H1 (cell line): ENCODE data around the gene CDH22. TPM values are rescaled to one million over a fixed set of nuclear protein-coding genes. Genes with fewer than 3 reads are reported as not detected.

Experiments used
- CTCF ChIA-PET: fragments of 300-600 bp; sonication (Branson Sonifier 250); formaldehyde crosslinking; loops from one replicate; lab custom pipeline; 2021; ENCODE audit not compliant: partially characterized antibody; lab: Charles Lee
- POLR2A ChIA-PET: fragments of 300-600 bp; sonication (Branson Sonifier 250); formaldehyde crosslinking; loops from one replicate; lab custom pipeline; 2021; ENCODE audit warnings: inconsistent platforms; ENCODE audit not compliant: partially characterized antibody; lab: Charles Lee
- DNase-seq, 2 experiments: peaks; one replicate each; pipeline versions ENCODE4 v3.0.0 to v3.0.0-alpha.2; 2010 to 2022; ENCODE audit warnings: low spot score in 2 of 2, low read depth in 1 of 2, mixed read lengths in 1 of 2
- FAIRE-seq: peaks from 2 replicates; lab custom pipeline; 2011; peaks lifted over from hg19 to GRCh38; lab: Jason Lieb, UNC
- H2AFZ ChIP-seq: 2 replicates; pipeline ENCODE4 v1.8.1; 2012; ENCODE audit warnings: low read length, inconsistent platforms
- H2AK5ac ChIP-seq: 2 replicates; pipeline ENCODE4 v1.6.1; 2013; ENCODE audit warnings: low read depth, low read length
- H2BK120ac ChIP-seq: replicated peaks from 2 replicates; pipeline ENCODE3; 2013; ENCODE audit warnings: low read depth, low read length, inconsistent platforms
- H2BK12ac ChIP-seq: 2 replicates; pipeline ENCODE4 v1.6.1; 2013; ENCODE audit warnings: low read depth, low read length
- H2BK15ac ChIP-seq: 2 replicates; pipeline ENCODE4 v1.6.1; 2013; ENCODE audit warnings: low read length
- H2BK20ac ChIP-seq: 2 replicates; pipeline ENCODE4 v1.6.1; 2013; ENCODE audit warnings: low read length
- H2BK5ac ChIP-seq: 2 replicates; pipeline ENCODE4 v1.6.1; 2013; ENCODE audit warnings: low read depth, low read length
- H3K14ac ChIP-seq: 2 replicates; pipeline ENCODE4 v1.6.1; 2013; ENCODE audit warnings: inconsistent platforms; ENCODE audit not compliant: insufficient read length
- H3K18ac ChIP-seq: 2 replicates; pipeline ENCODE4 v1.6.1; 2013; ENCODE audit warnings: low read length; ENCODE audit errors: extremely low read depth
- H3K23ac ChIP-seq: 2 replicates; pipeline ENCODE4 v1.6.1; 2013; ENCODE audit warnings: inconsistent platforms; ENCODE audit not compliant: insufficient read length
- H3K23me2 ChIP-seq: 2 replicates; pipeline ENCODE4 v1.6.1; 2013; ENCODE audit warnings: low read depth, low read length
- H3K27ac ChIP-seq: 2 replicates; pipeline ENCODE4 v1.6.1; 2011; ENCODE audit warnings: low read depth, low read length, inconsistent platforms
- H3K27me3 ChIP-seq, 4 experiments: replicated peaks in 1 of 4; 1 replicate in 1 of 4; 2 replicates in 3 of 4; pipeline versions ENCODE4 v1.6.1 to v1.8.1; 2011 to 2013; ENCODE audit warnings: low read length in 3 of 4, mild to moderate bottlenecking in 3 of 4, inconsistent platforms in 2 of 4, mixed read lengths in 2 of 4, moderate library complexity in 1 of 4; ENCODE audit not compliant: control insufficient read depth in 3 of 4, insufficient read depth in 3 of 4; ENCODE audit errors: extremely low read depth in 1 of 4
- H3K36me3 ChIP-seq, 4 experiments: 2 replicates each; pipeline versions ENCODE4 v1.6.1 to v1.8.1; 2011 to 2013; ENCODE audit warnings: mild to moderate bottlenecking in 4 of 4, low read length in 3 of 4, moderate library complexity in 2 of 4, control low read depth in 1 of 4, inconsistent platforms in 1 of 4; ENCODE audit not compliant: insufficient read depth in 4 of 4, control insufficient read depth in 2 of 4
- H3K4ac ChIP-seq: replicated peaks from 2 replicates; pipeline ENCODE3; 2013; ENCODE audit warnings: low read length, low read depth, mixed read lengths, inconsistent platforms; ENCODE audit not compliant: insufficient read length
- H3K4me1 ChIP-seq, 4 experiments: replicated peaks in 1 of 4; 1 replicate in 1 of 4; 2 replicates in 3 of 4; pipeline versions ENCODE4 v1.6.1 to v1.8.1; 2011 to 2013; ENCODE audit warnings: low read length in 3 of 4, inconsistent platforms in 2 of 4, mixed read lengths in 1 of 4; ENCODE audit not compliant: insufficient read depth in 4 of 4, control insufficient read depth in 3 of 4
- H3K4me2 ChIP-seq, 2 experiments: 2 replicates each; pipeline versions ENCODE4 v1.6.1 to v1.8.1; 2011 to 2013; ENCODE audit warnings: low read depth in 2 of 2, low read length in 2 of 2, control low read depth in 1 of 2, inconsistent platforms in 1 of 2, mild to moderate bottlenecking in 1 of 2; ENCODE audit not compliant: insufficient read depth in 1 of 2
- H3K4me3 ChIP-seq, 4 experiments: fragments of 200-600, 300-600 bp in 1 of 4; sonication (generic), shearing (Covaris generic), sonication (Bioruptor Twin) in 1 of 4; 2 replicates each; pipeline versions ENCODE4 v1.5.1 to v1.8.1; 2011 to 2016; ENCODE audit warnings: low read length in 4 of 4, low read depth in 3 of 4, control low read depth in 2 of 4, inconsistent platforms in 2 of 4, mild to moderate bottlenecking in 2 of 4, mixed read lengths in 1 of 4, moderate library complexity in 1 of 4; ENCODE audit not compliant: insufficient read depth in 2 of 4; ENCODE audit errors: extremely low read depth in 1 of 4
- H3K56ac ChIP-seq: replicated peaks from 2 replicates; pipeline ENCODE3; 2013; ENCODE audit warnings: low read depth, mild to moderate bottlenecking, mixed read lengths, low read length, inconsistent platforms; ENCODE audit not compliant: insufficient read length
- H3K79me1 ChIP-seq: 2 replicates; pipeline ENCODE4 v1.6.1; 2013; ENCODE audit warnings: low read depth, low read length, control low read depth
- H3K79me2 ChIP-seq, 2 experiments: 2 replicates each; pipeline versions ENCODE4 v1.6.1 to v1.8.1; 2012 to 2013; ENCODE audit warnings: low read length in 2 of 2, mild to moderate bottlenecking in 2 of 2, inconsistent platforms in 1 of 2; ENCODE audit not compliant: insufficient read depth in 2 of 2, control insufficient read depth in 1 of 2
- H3K9ac ChIP-seq, 4 experiments: replicated peaks in 1 of 4; 1 replicate in 1 of 4; 2 replicates in 3 of 4; pipeline versions ENCODE4 v1.6.1 to v1.8.1; 2011 to 2013; ENCODE audit warnings: low read depth in 3 of 4, low read length in 3 of 4, control low read depth in 2 of 4, mild to moderate bottlenecking in 2 of 4, moderate library complexity in 2 of 4, inconsistent platforms in 1 of 4; ENCODE audit errors: extremely low read depth in 1 of 4
- H3K9me3 ChIP-seq, 2 experiments: 2 replicates each; pipeline versions ENCODE4 v1.6.1 to v1.8.1; 2012 to 2013; ENCODE audit warnings: mild to moderate bottlenecking in 2 of 2, moderate library complexity in 2 of 2, control low read depth in 1 of 2, inconsistent platforms in 1 of 2, low read depth in 1 of 2, low read length in 1 of 2, mixed read lengths in 1 of 2; ENCODE audit not compliant: insufficient read depth in 2 of 2
- H4K20me1 ChIP-seq, 2 experiments: replicated peaks in 1 of 2; 2 replicates each; pipeline versions ENCODE3 to v1.8.1; 2011 to 2013; ENCODE audit warnings: inconsistent platforms in 2 of 2, low read length in 2 of 2, mild to moderate bottlenecking in 1 of 2; ENCODE audit not compliant: insufficient read depth in 2 of 2, control insufficient read depth in 1 of 2
- H4K5ac ChIP-seq: 2 replicates; pipeline ENCODE4 v1.6.1; 2013; ENCODE audit warnings: low read length, low read depth, mixed read lengths, inconsistent platforms; ENCODE audit not compliant: insufficient read length
- H4K8ac ChIP-seq: 2 replicates; pipeline ENCODE4 v1.8.0; 2013; ENCODE audit warnings: mild to moderate bottlenecking, moderate library complexity, low read length, inconsistent platforms; ENCODE audit not compliant: insufficient read depth; ENCODE audit errors: extremely low read depth
- H4K91ac ChIP-seq: replicated peaks from 2 replicates; pipeline ENCODE3; 2013; ENCODE audit warnings: low read length, mixed read lengths, inconsistent platforms; ENCODE audit not compliant: insufficient read length
- SAP30 ChIP-seq: fragments of 300-600 bp; sonication (generic); IDR thresholded peaks from 2 replicates; pipeline ENCODE4 v1.7.1; 2012; ENCODE audit warnings: low read length, moderate library complexity, mild to moderate bottlenecking, inconsistent platforms; ENCODE audit not compliant: insufficient read depth, insufficient replicate concordance
- SP4 ChIP-seq: IDR thresholded peaks from 2 replicates; pipeline ENCODE4 v1.6.1; 2012; ENCODE audit warnings: low read length, inconsistent platforms
- WGBS, 2 experiments: shearing (Covaris generic) in 1 of 2; methylation state at CpG; one replicate each; pipeline versions ENCODE4 v1.1.6 to v1.1.7; 2013 to 2015; ENCODE audit warnings: low lambda C conversion rate in 2 of 2, mixed read lengths in 2 of 2, inconsistent platforms in 1 of 2, low coverage in 1 of 2, missing lambda C conversion rate in 1 of 2; ENCODE audit not compliant: insufficient replicate concordance in 2 of 2, insufficient coverage in 1 of 2, insufficient read length in 1 of 2; ENCODE audit errors: extremely low coverage in 1 of 2, missing lambda C conversion rate in 1 of 2; 5-methylcytosine and 5-hydroxymethylcytosine counted together
- polyA plus RNA-seq, 7 experiments: library from polyadenylated mRNA; depleted of rRNA in 3 of 7; stranded (reverse) in 5 of 7; unstranded in 2 of 7; fragments of >200 nt in 5 of 7; fragments of 200-250 nt in 2 of 7; gene quantifications; 1 replicate in 5 of 7; 2 replicates in 1 of 7; 4 replicates in 1 of 7; pipeline versions ENCODE4 v1.2.1 to v1.2.3, GENCODE V29; 2011 to 2013; ENCODE audit warnings: missing spikeins in 2 of 7, mixed read lengths in 2 of 7
- total RNA-seq: library from RNA; stranded (reverse); fragmentation: NEBNext Ultra II Directional; extraction: Animal tissue kit (Norgen Biotek cat#: 25700); gene quantifications from 2 replicates; pipeline ENCODE4 v1.2.1, GENCODE V29; 2021

The CDH22 gene
- total and polyA plus RNA-seq, 2 of the 8 experiments (the other 6 are each of a cell fraction or from before 2014, with no cell fraction given): 0.35 to 0.39 TPM

DNA sequence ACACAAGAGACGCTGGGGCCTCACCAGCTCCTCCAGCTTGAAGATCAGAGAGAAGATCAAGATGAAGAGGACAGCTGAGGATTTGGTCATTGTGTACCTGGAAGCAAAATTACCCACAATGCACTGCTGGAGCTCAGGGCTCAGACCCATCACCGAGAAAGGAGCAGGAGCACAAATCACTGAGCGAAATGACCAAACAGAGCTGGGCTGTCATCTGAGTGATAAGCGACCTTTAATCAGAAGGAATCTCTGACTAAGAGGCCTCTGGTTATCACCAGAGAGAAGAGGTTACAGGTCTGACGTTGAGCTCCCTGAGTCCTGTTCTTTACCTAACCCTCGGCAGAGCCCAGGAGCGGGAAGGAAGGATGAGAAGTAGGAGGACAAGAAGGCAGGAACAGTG is 47.5 kb upstream of the CDH22 start:
- Histone ChIP-seq H4K5ac (no peak overlapping the region), H2BK120ac (no peak overlapping the region), H3K23ac (no peak overlapping the region), H2AFZ (no peak overlapping the region), H3K79me2 (no peaks in the 10 kb centered on the region; a peak in 1 of 4 replicates), H3K4me3 (no peak overlapping the region), H4K8ac (no peak overlapping the region), H4K91ac (no peak overlapping the region), H2BK15ac (no peak overlapping the region), H3K4me1 (peaks cover 0 to 9% (median 6%) of the 10 kb centered on the region in 4 experiments; a peak in 5 of 7 replicates), H3K4me2 (no peak overlapping the region), H3K9ac (no peak overlapping the region), H2AK5ac (no peak overlapping the region), H3K18ac (no peak overlapping the region), H4K20me1 (peaks cover 7 to 13% of the 10 kb centered on the region in 2 experiments), H3K9me3 (no peaks in the 10 kb centered on the region), H2BK5ac (no peak overlapping the region), H3K56ac (no peak overlapping the region), H3K14ac (no peak overlapping the region), H2BK12ac (no peak overlapping the region), H3K27ac (no peak overlapping the region), H3K36me3 (peaks cover 0 to 15% (median 3%) of the 10 kb centered on the region in 4 experiments; a peak in 7 of 8 replicates), H3K23me2 (no peaks in the 10 kb centered on the region), H2BK20ac (no peak overlapping the region), H3K79me1 (no peaks in the 10 kb centered on the region; the same call in 1 of the 2 replicates), H3K27me3 (no peaks in the 10 kb centered on the region), H3K4ac (no peak overlapping the region)
- CTCF ChIA-PET: interaction anchor here (1.3 to 1.8 kb wide), 3 partner anchors 9 to 82 kb away, joined by 5 to 6 read pairs (median 5); no protein-coding TSS in a partner anchor
- FAIRE-seq: no peak
- WGBS, 2 experiments: 85% methylated on average over 7 of the region's 7 CpGs; no CpG with 5 or more reads in 1 of the 2 experiments
- no peak for DNase-seq
- POLR2A ChIA-PET: interaction anchor here (0.7 to 0.9 kb wide), 2 partner anchors 8 to 9 kb away, joined by 3 to 6 read pairs; no protein-coding TSS in a partner anchor
- TF ChIP-seq SAP30: no peak
- TF ChIP-seq SP4: no peak
